CD4-positive, alpha-beta T cell treated with Interleukin-17A for 1 hour (primary cell): ENCODE data around the gene SPATC1L.
"Not testable (repeated sequence)": the region's sequence is repeated elsewhere in the genome, so short reads cannot be mapped to it uniquely, and the experiment has no call there.

Experiments
- DNase-seq: peaks from one replicate; pipeline ENCODE4 v3.0.0-alpha.2; 2020

SPATC1L gene

GRCh38 chr21:46182548-46183336 is 1.5 kb downstream of the SPATC1L start:
- no peak for DNase-seq

- no peak for DNase-seq
Measured at GRCh38 chr21:46181953-46182547, 2.2 kb downstream of the SPATC1L start.

GRCh38 chr21:46181436-46181835 is 2.8 kb downstream of the SPATC1L start:
- DNase-seq = no peak

GRCh38 chr21:46180778-46181391 is 3.4 kb downstream of the SPATC1L start:
- DNase-seq = no peak

GRCh38 chr21:46180079-46180722 is 4.1 kb downstream of the SPATC1L start:
- no peak for DNase-seq

- DNase-seq = no peak
Measured at GRCh38 chr21:46179708-46180078, 4.6 kb downstream of the SPATC1L start.

GRCh38 chr21:46178961-46179360 is 5.3 kb downstream of the SPATC1L start:
- no peak for DNase-seq

GRCh38 chr21:46176443-46177129 is 7.7 kb downstream of the SPATC1L start:
- not testable (repeated sequence) for DNase-seq

- no peak for DNase-seq
Measured at GRCh38 chr21:46173573-46173972, 10.7 kb downstream of the SPATC1L start.

GRCh38 chr21:46172863-46173528 is 11.3 kb downstream of the SPATC1L start:
- no peak for DNase-seq

GRCh38 chr21:46171996-46172862 is 12.0 kb downstream of the SPATC1L start:
- DNase-seq = no peak

- no peak for DNase-seq
Measured at GRCh38 chr21:46171585-46171984, 12.7 kb downstream of the SPATC1L start.

GRCh38 chr21:46170436-46171193 is 13.6 kb downstream of the SPATC1L start:
- DNase-seq = peak; percentile 67

- DNase-seq = no peak
Measured at GRCh38 chr21:46168659-46169386, 15.4 kb downstream of the SPATC1L start.

- DNase-seq = no peak
Measured at GRCh38 chr21:46168238-46168637, 16.0 kb downstream of the SPATC1L start.

- DNase-seq = no peak
Measured at GRCh38 chr21:46165098-46165497, 19.2 kb downstream of the SPATC1L start.

GRCh38 chr21:46163380-46163779 is 20.9 kb downstream of the SPATC1L start:
- no peak for DNase-seq

- no peak for DNase-seq
Measured at GRCh38 chr21:46161633-46162592, 22.3 kb downstream of the SPATC1L start.
